ENCODE results near the gene PPP1R15B.

GRCh38 chr1:204418174-204419063 is 6.8 kb upstream of the PPP1R15B start:
- TF ChIP-seq, protein P1, sequence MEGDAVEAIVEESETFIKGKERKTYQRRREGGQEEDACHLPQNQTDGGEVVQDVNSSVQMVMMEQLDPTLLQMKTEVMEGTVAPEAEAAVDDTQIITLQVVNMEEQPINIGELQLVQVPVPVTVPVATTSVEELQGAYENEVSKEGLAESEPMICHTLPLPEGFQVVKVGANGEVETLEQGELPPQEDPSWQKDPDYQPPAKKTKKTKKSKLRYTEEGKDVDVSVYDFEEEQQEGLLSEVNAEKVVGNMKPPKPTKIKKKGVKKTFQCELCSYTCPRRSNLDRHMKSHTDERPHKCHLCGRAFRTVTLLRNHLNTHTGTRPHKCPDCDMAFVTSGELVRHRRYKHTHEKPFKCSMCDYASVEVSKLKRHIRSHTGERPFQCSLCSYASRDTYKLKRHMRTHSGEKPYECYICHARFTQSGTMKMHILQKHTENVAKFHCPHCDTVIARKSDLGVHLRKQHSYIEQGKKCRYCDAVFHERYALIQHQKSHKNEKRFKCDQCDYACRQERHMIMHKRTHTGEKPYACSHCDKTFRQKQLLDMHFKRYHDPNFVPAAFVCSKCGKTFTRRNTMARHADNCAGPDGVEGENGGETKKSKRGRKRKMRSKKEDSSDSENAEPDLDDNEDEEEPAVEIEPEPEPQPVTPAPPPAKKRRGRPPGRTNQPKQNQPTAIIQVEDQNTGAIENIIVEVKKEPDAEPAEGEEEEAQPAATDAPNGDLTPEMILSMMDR (IDR thresholded peaks at IDR 0.05; ENCODE audit: insufficient read depth, low read length) = no peak
- TF ChIP-seq GABPA (IDR thresholded peaks at IDR 0.05; ENCODE audit: low read depth) (no peak), POLR2AphosphoS5 (IDR thresholded peaks at IDR 0.05; ENCODE audit: low read depth) (no peak), SPI1 (IDR thresholded peaks at IDR 0.05; ENCODE audit: borderline replicate concordance, low read depth) (peak; percentile 61; the same call in 1 of the 2 replicates)
- TF ChIP-seq, protein P2, sequence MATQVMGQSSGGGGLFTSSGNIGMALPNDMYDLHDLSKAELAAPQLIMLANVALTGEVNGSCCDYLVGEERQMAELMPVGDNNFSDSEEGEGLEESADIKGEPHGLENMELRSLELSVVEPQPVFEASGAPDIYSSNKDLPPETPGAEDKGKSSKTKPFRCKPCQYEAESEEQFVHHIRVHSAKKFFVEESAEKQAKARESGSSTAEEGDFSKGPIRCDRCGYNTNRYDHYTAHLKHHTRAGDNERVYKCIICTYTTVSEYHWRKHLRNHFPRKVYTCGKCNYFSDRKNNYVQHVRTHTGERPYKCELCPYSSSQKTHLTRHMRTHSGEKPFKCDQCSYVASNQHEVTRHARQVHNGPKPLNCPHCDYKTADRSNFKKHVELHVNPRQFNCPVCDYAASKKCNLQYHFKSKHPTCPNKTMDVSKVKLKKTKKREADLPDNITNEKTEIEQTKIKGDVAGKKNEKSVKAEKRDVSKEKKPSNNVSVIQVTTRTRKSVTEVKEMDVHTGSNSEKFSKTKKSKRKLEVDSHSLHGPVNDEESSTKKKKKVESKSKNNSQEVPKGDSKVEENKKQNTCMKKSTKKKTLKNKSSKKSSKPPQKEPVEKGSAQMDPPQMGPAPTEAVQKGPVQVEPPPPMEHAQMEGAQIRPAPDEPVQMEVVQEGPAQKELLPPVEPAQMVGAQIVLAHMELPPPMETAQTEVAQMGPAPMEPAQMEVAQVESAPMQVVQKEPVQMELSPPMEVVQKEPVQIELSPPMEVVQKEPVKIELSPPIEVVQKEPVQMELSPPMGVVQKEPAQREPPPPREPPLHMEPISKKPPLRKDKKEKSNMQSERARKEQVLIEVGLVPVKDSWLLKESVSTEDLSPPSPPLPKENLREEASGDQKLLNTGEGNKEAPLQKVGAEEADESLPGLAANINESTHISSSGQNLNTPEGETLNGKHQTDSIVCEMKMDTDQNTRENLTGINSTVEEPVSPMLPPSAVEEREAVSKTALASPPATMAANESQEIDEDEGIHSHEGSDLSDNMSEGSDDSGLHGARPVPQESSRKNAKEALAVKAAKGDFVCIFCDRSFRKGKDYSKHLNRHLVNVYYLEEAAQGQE (IDR thresholded peaks at IDR 0.05; ENCODE audit: insufficient replicate concordance, low read depth) = no peak
